Raji (cell line): Measurements from ENCODE around the gene EBLN2.

Experiments used
- POLR2A ChIP-seq: IDR thresholded peaks from 2 replicates; pipeline ENCODE4 v1.6.1; 2011; ENCODE audit warnings: low read depth, low read length, control low read depth; ENCODE audit not compliant: insufficient read depth

Gene EBLN2

DNA sequence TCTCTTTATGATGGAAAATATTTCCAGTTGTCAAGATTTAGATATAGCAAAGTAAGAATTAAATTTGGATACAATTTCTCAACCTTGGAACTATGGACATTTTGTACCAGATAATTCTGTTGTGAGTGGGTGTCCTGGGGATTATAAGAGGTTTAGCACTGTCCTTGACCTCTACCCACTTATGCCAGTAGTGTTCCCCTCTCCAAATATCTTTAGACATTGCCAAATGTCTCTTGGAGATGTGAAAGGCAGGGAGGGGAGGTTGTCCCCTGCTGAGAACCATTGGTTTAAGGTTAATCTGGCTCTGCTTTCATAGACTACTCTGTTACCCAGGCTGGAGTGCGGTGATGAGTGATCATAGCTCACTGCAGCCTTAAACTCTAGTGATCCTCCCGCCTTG is at the start of gene EBLN2:
TSS of gene EBLN2 (plus strand) at position 244 of the 400 bp plus-strand sequence. CDS start 423 bp downstream, outside the sequence.
- no peak for TF ChIP-seq POLR2A

DNA sequence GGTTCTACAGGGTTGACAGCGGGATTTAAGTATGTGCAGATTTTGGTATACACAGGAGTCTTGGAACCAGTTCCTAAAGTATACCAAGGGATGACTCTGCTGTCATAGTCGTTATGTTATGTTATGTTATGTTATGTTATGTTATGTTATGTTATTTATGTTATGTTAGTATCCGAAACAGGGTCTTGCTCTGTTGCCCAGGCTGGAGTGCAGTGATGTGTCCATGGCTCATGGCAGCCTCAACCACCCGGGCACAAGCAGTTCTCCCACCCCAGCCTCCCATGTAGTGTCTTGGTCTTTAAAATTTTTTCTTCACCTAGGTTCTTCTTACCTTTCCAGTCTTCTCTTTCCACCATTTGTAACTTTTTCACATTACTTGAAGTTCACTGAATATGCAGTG is 43.2 kb upstream of the EBLN2 start:
- no peak for TF ChIP-seq POLR2A

DNA sequence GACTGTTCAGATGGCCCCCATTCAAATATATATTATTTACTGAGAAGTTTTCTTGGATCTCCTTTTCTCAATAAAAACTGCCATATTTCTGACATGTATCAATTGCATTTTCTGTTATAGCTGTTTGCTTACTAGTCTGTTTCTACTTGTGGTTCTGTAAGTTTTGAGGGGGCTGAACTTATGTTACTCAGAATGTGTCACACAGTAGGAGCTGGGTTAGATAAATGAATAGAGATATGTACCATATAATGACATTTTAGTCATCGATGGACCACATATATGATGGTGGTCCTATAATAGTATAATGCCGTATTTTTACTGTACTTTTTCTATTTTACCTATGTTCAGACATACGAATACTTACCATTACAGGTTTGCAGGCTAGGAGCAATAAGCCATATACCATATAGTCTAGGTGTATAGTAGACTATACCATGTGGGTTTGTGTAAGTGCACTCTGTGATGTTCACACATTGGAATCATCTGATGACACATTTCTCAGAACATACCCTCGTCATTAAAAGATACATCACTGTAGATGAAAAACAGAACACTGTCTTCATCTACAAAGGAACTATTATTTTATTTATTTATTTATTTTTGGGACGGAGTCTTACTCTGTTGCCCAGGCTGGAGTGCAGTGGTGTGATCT is 42.5 kb upstream of the EBLN2 start:
- TF ChIP-seq POLR2A, result no peak

DNA sequence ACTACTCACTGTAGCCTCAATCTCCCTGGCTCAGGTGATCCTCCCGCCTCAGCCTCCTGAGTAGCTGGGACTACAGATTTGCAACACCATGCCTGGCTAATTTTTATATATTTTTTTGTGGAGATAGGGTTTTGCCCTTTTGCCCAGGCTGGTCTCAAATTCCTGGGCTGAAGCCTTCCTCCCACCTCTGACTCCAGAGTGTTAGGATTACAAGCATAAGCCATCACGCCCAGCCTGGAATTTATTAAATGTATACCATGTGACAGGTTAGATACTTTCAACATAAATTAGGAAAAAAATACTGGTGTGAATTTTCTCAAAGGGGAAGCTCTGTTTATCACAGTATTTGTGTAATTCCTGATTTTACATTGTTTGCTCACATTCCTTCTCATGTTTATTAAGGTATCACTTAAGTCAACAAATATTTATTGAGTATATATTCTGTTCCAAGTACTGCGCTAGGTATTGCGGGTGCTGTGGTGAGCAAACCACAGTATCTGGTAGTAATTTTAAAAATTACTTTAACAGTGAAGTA is 40.1 kb upstream of the EBLN2 start:
- no peak for TF ChIP-seq POLR2A

DNA sequence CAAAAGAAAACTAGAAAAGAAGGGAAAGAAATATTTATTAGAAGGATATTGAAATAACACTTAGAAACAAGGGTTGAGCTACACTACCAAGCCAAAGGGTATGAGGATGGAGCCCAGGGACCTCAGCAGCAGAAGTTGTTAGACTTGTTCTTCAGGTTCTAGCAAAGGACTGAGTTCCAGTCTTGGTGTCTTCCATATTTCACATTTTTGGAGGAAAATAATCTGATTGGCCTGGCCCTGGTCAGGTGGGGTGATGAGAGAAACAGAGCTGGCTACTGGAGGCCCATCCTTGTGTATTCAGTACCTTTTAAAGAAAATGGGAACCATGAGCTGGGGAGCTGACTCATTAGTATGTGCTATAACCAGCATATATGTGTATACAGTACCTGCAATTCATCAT is 36.6 kb upstream of the EBLN2 start:
- TF ChIP-seq POLR2A, result no peak

DNA sequence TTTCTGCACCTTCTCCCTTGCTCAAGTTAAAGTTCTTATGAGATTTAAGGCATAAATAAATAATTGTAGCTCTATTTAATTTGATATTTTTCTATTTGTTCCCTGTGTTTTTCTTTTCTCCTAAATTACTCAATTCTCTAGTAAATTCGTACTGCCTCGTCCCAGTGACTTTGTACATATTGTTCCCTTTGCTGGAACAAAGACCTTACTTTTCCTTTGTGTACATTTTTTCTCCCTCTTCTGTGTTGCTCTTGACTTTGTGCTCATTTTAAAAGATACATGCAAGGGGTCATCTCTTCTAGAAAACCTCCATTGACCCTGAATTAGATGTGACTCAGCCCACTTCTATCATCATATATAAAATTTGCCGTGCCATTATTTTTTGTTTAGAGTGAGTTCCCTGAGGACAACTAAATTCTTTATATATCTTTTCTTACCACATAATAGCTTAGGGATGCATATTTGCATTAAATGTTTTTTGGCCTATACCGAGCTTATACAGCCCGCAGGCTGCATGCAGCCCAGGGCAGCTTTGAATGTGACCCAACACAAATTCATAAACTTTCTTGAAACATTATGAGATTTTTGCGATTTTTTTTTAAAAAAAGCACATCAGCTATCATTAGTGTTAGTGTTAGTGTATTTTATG is 35.2 kb upstream of the EBLN2 start:
- no peak for TF ChIP-seq POLR2A

DNA sequence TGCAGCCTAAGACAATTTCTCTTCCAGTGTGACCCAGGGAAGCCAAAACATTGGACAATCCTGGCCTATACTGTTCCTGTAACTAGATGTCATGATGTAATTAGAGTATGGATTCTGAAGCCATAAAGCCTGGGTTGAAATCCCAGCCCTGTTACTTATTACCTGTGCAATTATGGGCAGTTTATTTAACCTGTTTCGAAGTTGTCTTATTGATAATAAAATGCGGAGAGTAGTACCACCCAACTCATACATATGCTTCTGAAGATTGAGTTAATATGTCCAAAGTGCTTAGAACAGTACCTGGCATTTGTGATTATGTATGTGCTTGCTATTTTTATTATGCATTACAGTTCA is 34.7 kb upstream of the EBLN2 start:
- no peak for TF ChIP-seq POLR2A

DNA sequence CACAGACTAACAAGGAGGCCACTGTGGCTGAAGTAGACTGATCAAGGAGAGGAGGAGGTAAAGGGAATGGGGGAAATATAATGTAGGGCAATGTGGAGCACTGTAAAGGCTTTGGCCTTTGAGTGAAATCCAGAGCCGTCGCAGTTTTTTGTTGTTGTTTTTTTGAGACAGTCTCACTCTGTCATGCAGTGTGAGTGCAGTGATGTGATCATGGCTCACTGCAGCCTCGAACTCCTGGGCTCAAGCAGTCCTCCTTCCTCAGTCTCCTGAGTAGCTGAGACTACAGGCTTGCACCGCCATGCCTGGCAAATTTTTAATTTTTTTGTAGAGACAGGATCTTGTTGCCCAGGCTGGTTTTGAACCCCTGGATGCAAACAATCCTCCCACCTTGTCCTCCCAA is 32.7 kb upstream of the EBLN2 start:
- no peak for TF ChIP-seq POLR2A

DNA sequence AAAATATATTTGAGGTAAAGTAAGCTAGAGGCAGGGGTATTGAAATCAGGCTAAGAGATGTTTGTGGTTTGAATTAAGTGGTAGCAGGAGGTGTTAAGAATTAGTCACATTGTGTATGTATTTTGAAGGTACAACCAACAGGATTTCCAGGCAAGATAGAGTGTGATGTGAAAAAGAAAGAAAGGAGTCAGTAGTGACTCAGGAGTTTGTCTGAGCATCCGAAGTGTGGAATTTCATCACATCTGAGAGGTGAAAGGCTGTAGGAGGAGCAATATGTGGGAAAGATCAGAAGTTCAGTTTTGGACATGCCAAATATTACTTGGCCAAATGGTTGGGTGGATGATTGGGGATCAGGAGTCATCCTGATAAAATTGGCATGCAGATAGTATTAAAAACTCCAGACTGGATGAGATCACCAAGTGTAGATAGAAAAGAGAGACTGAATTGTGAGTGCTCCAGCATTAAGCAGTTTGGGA is 32.1 kb upstream of the EBLN2 start:
- TF ChIP-seq POLR2A, result no peak

DNA sequence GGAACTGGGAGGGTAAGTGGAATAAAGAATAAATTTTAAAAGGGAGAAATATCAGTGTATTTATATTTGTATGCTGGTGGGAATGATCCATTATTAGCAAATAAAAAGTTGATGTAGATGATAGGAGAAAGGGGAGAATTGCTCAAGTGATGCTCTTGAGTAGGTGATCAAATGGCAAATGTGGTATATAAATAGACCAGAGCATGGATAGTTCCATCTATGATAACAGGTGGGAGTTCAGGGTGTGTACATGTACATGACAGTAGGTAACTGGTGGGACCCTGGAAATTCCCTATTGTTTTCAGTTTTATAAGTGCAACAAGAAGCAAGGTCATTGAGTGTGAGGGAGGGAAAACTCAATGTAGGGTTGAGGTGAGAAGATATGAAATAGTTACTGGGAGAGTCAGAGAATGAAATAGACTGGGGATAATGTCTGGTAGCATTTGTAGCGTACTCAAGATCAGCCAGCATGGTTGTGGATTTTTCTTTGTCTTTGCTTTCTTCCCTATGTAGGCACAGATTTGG is 31.3 kb upstream of the EBLN2 start:
- no peak for TF ChIP-seq POLR2A

DNA sequence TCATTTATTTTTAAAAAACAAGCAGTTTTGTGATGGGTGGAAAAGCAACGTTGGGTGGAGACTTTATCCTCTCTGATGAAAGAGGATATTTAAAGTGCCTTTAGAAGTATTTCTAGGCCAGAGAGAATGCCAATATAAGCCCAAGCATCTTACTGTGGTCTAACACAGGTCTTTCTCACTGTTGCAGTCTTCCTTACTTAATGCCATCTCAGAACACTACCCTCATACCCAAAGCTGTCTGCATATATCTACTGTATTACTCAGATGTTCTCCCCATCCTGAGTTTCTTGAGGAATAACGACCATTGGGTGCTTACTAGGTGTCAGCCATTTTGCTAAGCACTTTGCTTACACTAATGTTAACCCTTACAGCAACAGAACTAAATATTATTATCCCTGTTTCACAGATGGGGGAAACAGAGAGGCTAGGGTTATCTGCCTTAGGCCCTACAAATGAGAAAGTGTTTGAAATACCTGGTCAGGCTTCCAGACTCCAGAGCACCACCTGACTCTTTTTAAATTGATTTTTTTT is 29.8 kb upstream of the EBLN2 start:
- TF ChIP-seq POLR2A, result no peak

DNA sequence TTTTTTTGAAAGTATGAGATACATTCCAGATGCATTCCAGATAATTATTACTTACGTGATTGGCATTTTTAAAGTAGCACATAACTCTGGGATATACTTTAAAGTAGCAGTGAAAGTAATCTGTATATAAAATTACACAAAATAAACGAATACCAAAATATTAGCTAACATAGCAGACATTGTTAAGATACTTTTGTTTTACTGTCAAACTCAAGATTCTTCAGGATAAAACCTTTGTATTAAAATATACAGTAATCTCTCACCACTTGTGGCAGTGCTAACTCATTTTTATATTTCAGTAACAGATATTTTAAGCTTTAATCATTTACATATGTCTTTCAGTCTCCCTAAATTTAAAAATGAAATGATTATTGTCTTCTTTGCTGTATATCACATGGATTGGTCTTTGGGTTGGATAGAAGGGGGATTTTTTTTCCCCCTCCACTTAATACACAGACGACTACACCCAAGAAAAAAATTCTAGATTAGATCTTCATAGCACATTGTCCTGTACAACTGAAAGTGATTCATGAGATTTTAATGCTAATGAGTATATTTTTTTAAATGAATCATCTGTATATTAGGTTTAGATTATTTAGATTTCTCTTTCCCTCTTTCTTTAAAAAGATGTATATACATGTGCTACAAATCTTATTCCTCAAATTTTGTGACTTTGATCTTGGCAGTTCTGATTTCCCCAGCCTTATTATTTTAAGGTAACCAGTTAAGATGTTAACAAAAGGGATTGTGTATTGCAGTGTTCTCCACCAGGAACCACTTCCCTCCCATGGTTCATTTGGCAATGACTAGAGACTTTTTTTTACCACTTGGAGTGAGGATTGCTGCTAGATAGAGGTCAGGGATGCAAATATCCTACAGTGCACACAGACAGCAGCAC is 24.5 kb upstream of the EBLN2 start:
- no peak for TF ChIP-seq POLR2A

DNA sequence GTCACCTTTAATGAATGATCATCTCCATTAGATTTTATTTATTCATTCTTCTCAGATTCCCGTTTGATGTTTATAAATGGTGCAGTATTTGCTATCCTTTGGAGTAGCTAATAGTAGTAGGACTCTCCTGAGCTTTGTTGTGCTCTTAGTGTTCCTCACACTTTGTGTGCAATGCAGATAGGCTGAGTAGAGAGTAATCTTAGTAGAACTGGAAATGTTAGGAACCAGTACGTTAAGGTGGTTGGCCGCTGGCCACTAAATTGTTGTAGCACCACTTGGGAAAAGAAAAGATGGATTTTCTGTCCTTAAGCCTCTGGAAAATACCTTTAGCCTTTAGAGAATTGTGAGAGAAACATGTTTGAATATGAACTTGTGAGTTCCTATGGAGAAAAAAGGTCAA is 19.9 kb upstream of the EBLN2 start:
- TF ChIP-seq POLR2A, result no peak

DNA sequence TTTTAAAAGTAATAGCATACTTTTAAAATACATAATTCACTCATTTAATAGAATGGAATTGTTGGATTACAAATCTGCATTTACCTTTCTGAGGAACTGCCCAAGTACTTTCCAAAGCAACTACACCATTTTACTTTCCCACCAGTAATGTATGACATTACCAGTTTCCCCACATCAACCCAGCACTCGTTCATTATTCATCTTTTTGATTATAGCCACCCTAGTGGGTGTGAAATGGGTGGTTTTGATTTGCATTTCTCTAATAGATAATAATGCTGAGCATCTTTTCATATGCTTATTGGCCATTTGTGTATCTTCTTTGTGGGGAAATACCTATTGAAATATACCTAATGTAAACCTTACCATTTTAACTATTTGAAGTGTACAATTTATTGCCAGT is 18.0 kb upstream of the EBLN2 start:
- TF ChIP-seq POLR2A, result no peak

DNA sequence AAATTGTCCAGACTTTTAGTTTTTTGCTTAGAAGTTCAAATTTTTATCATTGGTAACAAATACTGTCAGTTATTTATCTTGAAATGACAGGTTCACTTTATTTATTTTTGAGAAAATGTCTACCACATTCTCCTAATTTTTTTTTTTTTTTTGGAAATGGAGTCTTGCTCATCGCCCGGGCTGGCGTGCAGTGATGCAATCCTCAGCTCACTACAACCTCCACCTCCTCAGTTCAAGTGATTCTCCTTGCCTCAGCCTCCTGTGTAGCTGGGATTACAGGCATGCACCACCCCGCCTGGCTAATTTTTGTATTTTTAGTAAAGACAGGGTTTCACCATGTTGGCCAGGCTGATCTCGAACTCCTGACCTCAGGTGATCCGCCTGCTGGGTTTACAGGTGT is 16.1 kb upstream of the EBLN2 start:
- no peak for TF ChIP-seq POLR2A
